ENCODE measurements around the gene TIMP3. TPM values are rescaled to one million over a fixed set of nuclear protein-coding genes. Genes with fewer than 3 reads are reported as not detected.

The TIMP3 gene
- total and polyA plus RNA-seq, 2 donors (not counting 1 experiment from before 2014, with no cell fraction given) = 242 to 375 TPM

DNA sequence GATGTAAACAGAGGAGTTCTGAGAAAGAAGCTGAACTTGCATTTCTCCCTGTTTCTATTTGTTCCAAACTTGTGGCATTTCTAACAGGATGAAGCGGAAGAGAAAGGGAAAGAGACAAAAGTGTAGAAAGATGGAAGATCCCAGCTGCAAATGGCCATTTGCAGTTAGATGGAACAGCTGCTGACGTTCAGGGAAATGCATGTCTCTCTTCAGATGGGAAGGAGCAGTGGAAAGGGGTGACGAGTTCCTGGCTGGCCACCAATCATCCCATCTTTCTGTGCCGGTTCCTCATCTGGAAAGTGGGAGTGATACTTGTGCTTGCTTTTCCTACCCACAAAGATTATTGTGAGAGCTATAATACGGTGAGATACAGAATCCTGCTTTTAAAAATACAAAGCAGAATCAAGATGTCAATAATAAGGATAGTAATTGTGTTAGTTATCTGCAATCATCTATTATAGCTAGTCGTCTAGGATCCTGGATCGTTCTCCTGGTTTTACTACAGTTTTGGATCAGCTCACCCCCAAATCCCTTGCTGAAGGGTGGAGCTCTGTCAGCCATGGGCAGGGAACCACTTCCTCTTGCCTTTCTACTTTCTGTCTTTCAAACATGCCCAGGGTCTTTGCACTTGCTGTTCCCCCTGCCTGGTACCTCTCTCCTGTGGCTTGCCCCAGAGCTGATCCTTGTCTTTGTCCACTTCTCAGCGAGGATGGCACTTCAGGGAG, 1.2 kb upstream of the TIMP3 start:
- Histone ChIP-seq H3K9ac (ENCODE audit: insufficient read depth, low read length) (no peak overlapping the region), H3K27me3 (ENCODE audit: control insufficient read depth, insufficient read depth, low read length) (no peaks in the 10 kb centered on the region), H4K20me1 (ENCODE audit: control insufficient read depth, extremely low read depth, insufficient read depth, low read length) (no peaks in the 10 kb centered on the region), H3K4me2 (ENCODE audit: extremely low read depth, insufficient read depth, low read length) (no peak overlapping the region), H3K9me3 (ENCODE audit: control insufficient read depth, insufficient read depth, low read depth, low read length) (no peaks in the 10 kb centered on the region), H3K4me3 (replicated peaks in 1 of 4; ENCODE audit: control extremely low read depth in 1 of 4, insufficient read depth in 1 of 4, low read depth in 3 of 4, low read length in 4 of 4) (peak overlapping the region in 1 of 4 experiments; percentile 80), H3K36me3 (ENCODE audit: control insufficient read depth, insufficient read depth, low read length) (no peaks in the 10 kb centered on the region), H3K79me2 (ENCODE audit: control insufficient read depth, insufficient read depth, low read length) (peaks cover 33% of the 10 kb centered on the region), H3K4me1 (ENCODE audit: control insufficient read depth, extremely low read depth, insufficient read depth, low read length) (peaks cover 15% of the 10 kb centered on the region), H3K27ac (ENCODE audit: insufficient read depth, low read length) (no peak overlapping the region), H2AFZ (ENCODE audit: low read length) (peak overlapping the region; percentile 7)
- peak in 1 of 2 donors; percentile 19 for DNase-seq (ENCODE audit: low read depth in 2 of 2)
- TF ChIP-seq, protein P1, sequence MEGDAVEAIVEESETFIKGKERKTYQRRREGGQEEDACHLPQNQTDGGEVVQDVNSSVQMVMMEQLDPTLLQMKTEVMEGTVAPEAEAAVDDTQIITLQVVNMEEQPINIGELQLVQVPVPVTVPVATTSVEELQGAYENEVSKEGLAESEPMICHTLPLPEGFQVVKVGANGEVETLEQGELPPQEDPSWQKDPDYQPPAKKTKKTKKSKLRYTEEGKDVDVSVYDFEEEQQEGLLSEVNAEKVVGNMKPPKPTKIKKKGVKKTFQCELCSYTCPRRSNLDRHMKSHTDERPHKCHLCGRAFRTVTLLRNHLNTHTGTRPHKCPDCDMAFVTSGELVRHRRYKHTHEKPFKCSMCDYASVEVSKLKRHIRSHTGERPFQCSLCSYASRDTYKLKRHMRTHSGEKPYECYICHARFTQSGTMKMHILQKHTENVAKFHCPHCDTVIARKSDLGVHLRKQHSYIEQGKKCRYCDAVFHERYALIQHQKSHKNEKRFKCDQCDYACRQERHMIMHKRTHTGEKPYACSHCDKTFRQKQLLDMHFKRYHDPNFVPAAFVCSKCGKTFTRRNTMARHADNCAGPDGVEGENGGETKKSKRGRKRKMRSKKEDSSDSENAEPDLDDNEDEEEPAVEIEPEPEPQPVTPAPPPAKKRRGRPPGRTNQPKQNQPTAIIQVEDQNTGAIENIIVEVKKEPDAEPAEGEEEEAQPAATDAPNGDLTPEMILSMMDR (conservative IDR thresholded peaks at IDR 0.05 in 1 of 2, IDR thresholded peaks at IDR 0.05 in 1 of 2; ENCODE audit: low read depth in 1 of 2, low read length in 2 of 2) = no peak
- TF ChIP-seq EZH2 (IDR thresholded peaks at IDR 0.05; ENCODE audit: low read length, missing control alignments) = no peak

DNA sequence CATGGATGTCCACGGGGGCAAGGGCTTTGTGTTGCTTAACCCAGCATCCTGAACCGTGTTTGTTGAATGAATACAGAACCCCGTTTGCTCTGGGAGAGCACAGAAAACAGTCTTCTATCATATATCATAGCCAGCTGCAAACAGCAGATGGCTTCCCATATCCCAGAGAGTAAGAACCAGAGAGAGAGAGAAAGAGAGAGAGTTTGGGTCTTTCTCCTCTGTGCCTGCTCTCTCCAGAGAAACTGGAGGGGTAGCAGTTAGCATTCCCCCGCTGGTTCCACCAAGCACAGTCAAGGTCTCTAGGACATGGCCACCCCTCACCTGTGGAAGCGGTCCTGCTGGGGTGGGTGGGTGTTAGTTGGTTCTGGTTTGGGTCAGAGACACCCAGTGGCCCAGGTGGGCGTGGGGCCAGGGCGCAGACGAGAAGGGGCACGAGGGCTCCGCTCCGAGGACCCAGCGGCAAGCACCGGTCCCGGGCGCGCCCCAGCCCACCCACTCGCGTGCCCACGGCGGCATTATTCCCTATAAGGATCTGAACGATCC, 440 bp upstream of the TIMP3 start:
- Histone ChIP-seq H3K9ac (ENCODE audit: insufficient read depth, low read length) (no peak overlapping the region), H4K20me1 (ENCODE audit: control insufficient read depth, extremely low read depth, insufficient read depth, low read length) (no peaks in the 10 kb centered on the region), H3K79me2 (ENCODE audit: control insufficient read depth, insufficient read depth, low read length) (peaks cover 39% of the 10 kb centered on the region), H3K27ac (ENCODE audit: insufficient read depth, low read length) (no peak overlapping the region), H3K4me3 (replicated peaks in 1 of 4; ENCODE audit: control extremely low read depth in 1 of 4, insufficient read depth in 1 of 4, low read depth in 3 of 4, low read length in 4 of 4) (peak overlapping the region in 2 of 4 experiments; percentile 38 to 80), H2AFZ (ENCODE audit: low read length) (peak overlapping the region; percentile 36), H3K36me3 (ENCODE audit: control insufficient read depth, insufficient read depth, low read length) (no peaks in the 10 kb centered on the region), H3K4me2 (ENCODE audit: extremely low read depth, insufficient read depth, low read length) (peak overlapping the region; percentile 71), H3K27me3 (ENCODE audit: control insufficient read depth, insufficient read depth, low read length) (no peaks in the 10 kb centered on the region), H3K4me1 (ENCODE audit: control insufficient read depth, extremely low read depth, insufficient read depth, low read length) (peaks cover 15% of the 10 kb centered on the region), H3K9me3 (ENCODE audit: control insufficient read depth, insufficient read depth, low read depth, low read length) (no peaks in the 10 kb centered on the region)
- no peak for TF ChIP-seq EZH2 (IDR thresholded peaks at IDR 0.05; ENCODE audit: low read length, missing control alignments)
- TF ChIP-seq, protein P1 (conservative IDR thresholded peaks at IDR 0.05 in 1 of 2, IDR thresholded peaks at IDR 0.05 in 1 of 2; ENCODE audit: low read depth in 1 of 2, low read length in 2 of 2) = no peak
- DNase-seq (ENCODE audit: low read depth in 2 of 2) = peak in 1 of 2 donors; percentile 26

DNA sequence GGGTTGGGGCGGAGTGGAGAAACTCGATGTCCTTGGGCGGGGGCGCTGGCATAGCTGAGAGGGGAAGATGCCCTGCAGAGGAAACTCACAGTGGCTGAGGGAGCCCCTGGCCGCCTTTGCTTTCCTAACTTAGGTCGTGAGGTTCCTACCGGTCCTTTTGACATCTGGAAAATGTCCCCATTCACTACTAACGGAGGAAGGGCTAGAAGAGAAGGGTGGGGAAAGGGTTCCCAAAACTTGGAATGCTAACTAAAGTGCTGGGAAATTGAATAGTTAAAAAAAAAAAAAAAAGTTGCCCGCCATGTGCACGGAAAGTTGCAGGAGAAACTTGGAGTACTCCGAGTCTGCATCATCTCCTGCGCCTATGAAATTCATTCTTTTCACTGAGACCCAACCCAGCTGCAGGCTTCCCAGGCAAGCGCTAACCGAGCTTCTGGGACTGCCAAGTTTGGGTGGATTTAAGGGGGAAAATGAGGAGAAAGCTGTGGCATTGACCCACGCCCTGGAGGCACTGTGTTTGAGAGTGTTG, 796 bp downstream of the TIMP3 start:
- Histone ChIP-seq H3K4me3 (replicated peaks in 1 of 4; ENCODE audit: control extremely low read depth in 1 of 4, insufficient read depth in 1 of 4, low read depth in 3 of 4, low read length in 4 of 4) (peak overlapping the region; percentile 49 to 97 (median 73)), H3K36me3 (ENCODE audit: control insufficient read depth, insufficient read depth, low read length) (no peaks in the 10 kb centered on the region), H3K9me3 (ENCODE audit: control insufficient read depth, insufficient read depth, low read depth, low read length) (no peaks in the 10 kb centered on the region), H2AFZ (ENCODE audit: low read length) (no peak overlapping the region), H3K9ac (ENCODE audit: insufficient read depth, low read length) (peak overlapping the region; percentile 73), H3K27me3 (ENCODE audit: control insufficient read depth, insufficient read depth, low read length) (no peaks in the 10 kb centered on the region), H3K4me2 (ENCODE audit: extremely low read depth, insufficient read depth, low read length) (peak overlapping the region; percentile 95), H3K27ac (ENCODE audit: insufficient read depth, low read length) (peak overlapping the region; percentile 72), H3K4me1 (ENCODE audit: control insufficient read depth, extremely low read depth, insufficient read depth, low read length) (peaks cover 10% of the 10 kb centered on the region), H3K79me2 (ENCODE audit: control insufficient read depth, insufficient read depth, low read length) (peaks cover 43% of the 10 kb centered on the region), H4K20me1 (ENCODE audit: control insufficient read depth, extremely low read depth, insufficient read depth, low read length) (no peaks in the 10 kb centered on the region)
- TF ChIP-seq, protein P1 (conservative IDR thresholded peaks at IDR 0.05 in 1 of 2, IDR thresholded peaks at IDR 0.05 in 1 of 2; ENCODE audit: low read depth in 1 of 2, low read length in 2 of 2) = no peak
- TF ChIP-seq EZH2 (IDR thresholded peaks at IDR 0.05; ENCODE audit: low read length, missing control alignments) = no peak
- peak; percentile 16 to 48 for DNase-seq (ENCODE audit: low read depth in 2 of 2)
